HepG2 (cell line): ENCODE results near the gene PODN. TPM values are rescaled to one million over a fixed set of nuclear protein-coding genes. Genes with fewer than 3 reads are reported as not detected.

Experiments
- ARID3A ChIP-seq: IDR thresholded peaks from 2 replicates; pipeline ENCODE4 v1.6.1; 2012; ENCODE audit warnings: low read depth, low read length, improper control_type of control experiment
- ATF7-NPFF ChIP-seq: sonication (generic); formaldehyde crosslinking; IDR thresholded peaks from 2 replicates; pipeline ENCODE4 v1.8.1; 2023; ENCODE audit warnings: mild to moderate bottlenecking, low read depth, missing genetic modification reagents, moderate library complexity
- ELF3 ChIP-seq: IDR thresholded peaks from 2 replicates; pipeline ENCODE4 v1.6.1; 2016; ENCODE audit warnings: missing genetic modification reagents, missing compliant biosample characterization
- HDAC2 ChIP-seq: sonication (generic); formaldehyde crosslinking; IDR thresholded peaks from 2 replicates; pipeline ENCODE4 v1.4.0; 2020; ENCODE audit warnings: missing genetic modification reagents
- HMGA1 ChIP-seq: sonication (generic); formaldehyde crosslinking; conservative IDR thresholded peaks from 2 replicates; pipeline ENCODE4 v1.4.0; 2020; ENCODE audit warnings: missing genetic modification reagents
- ISX ChIP-seq: sonication (generic); formaldehyde crosslinking; conservative IDR thresholded peaks from 2 replicates; pipeline ENCODE4 v1.5.0; 2020; ENCODE audit warnings: missing genetic modification reagents
- MIER3 ChIP-seq: IDR thresholded peaks from 2 replicates; pipeline ENCODE4 v1.6.1; 2016; ENCODE audit warnings: missing compliant biosample characterization, borderline replicate concordance
- MTA3 ChIP-seq: sonication (generic); formaldehyde crosslinking; IDR thresholded peaks from 2 replicates; pipeline ENCODE4 v1.4.0; 2020; ENCODE audit warnings: missing genetic modification reagents
- MXI1 ChIP-seq: IDR thresholded peaks from 3 replicates; pipeline ENCODE4 v1.6.1; 2012; ENCODE audit warnings: low read depth, low read length, inconsistent platforms, borderline replicate concordance
- NFE2L1 ChIP-seq: sonication (generic); formaldehyde crosslinking; IDR thresholded peaks from 2 replicates; pipeline ENCODE4 v1.4.0; 2020; ENCODE audit warnings: missing genetic modification reagents, mild to moderate bottlenecking, borderline replicate concordance
- RARA ChIP-seq: IDR thresholded peaks from 2 replicates; pipeline ENCODE4 v1.6.1; 2016; ENCODE audit warnings: missing genetic modification reagents, missing compliant biosample characterization
- RFX1 ChIP-seq: fragments of 450-650 bp; IDR thresholded peaks from 2 replicates; pipeline ENCODE4 v1.6.1; 2017
- RXRB ChIP-seq: IDR thresholded peaks from 2 replicates; pipeline ENCODE4 v1.6.1; 2016; ENCODE audit warnings: borderline replicate concordance, missing genetic modification reagents, missing compliant biosample characterization
- SCMH1 ChIP-seq: sonication (generic); formaldehyde crosslinking; IDR thresholded peaks from 2 replicates; pipeline ENCODE4 v1.9.0; 2021; ENCODE audit warnings: missing genetic modification reagents, mild to moderate bottlenecking, borderline replicate concordance
- SMARCE1 ChIP-seq: fragments of 450-650 bp; IDR thresholded peaks from 2 replicates; pipeline ENCODE4 v1.6.1; 2017; ENCODE audit warnings: borderline replicate concordance
- TBP ChIP-seq: sonication (generic); formaldehyde crosslinking; IDR thresholded peaks from 2 replicates; pipeline ENCODE4 v1.5.0; 2020; ENCODE audit warnings: missing genetic modification reagents
- ZBTB7A ChIP-seq: sonication (generic); formaldehyde crosslinking; IDR thresholded peaks from 2 replicates; pipeline ENCODE4 v1.8.0; 2022; ENCODE audit warnings: mild to moderate bottlenecking, missing genetic modification reagents
- polyA plus RNA-seq, 8 experiments: library from polyadenylated mRNA; depleted of rRNA in 3 of 8; stranded (reverse) in 7 of 8; unstranded in 1 of 8; fragments of >200 nt; fragmentation: Illumina TruSeq in 4 of 8; extraction: Trizol in 4 of 8; gene quantifications; 2 replicates each; pipeline versions ENCODE4 v1.2.1 to v1.2.3, GENCODE V29; 2011 to 2016; ENCODE audit warnings: low read depth in 4 of 8, missing spikeins in 1 of 8, mixed read lengths in 1 of 8; ENCODE audit not compliant: insufficient read depth in 1 of 8
- total RNA-seq, 5 experiments: library from RNA; depleted of rRNA; stranded (reverse); fragments of >200 nt; fragmentation: Illumina TruSeq; extraction: Trizol; gene quantifications; 2 replicates each; pipeline ENCODE4 v1.2.3, GENCODE V29; 2016; ENCODE audit warnings: low read depth in 1 of 5
- TF ChIP-seq, protein P1 (sequence below): sonication (generic); formaldehyde crosslinking; IDR thresholded peaks from 2 replicates; pipeline ENCODE4 v1.9.0; 2021; ENCODE audit warnings: missing genetic modification reagents, mild to moderate bottlenecking, borderline replicate concordance
- TF ChIP-seq, protein P2 (sequence below): sonication (generic); formaldehyde crosslinking; conservative IDR thresholded peaks from 2 replicates; pipeline ENCODE4 v1.4.0; 2020; ENCODE audit warnings: missing genetic modification reagents
- TF ChIP-seq, protein P3 (sequence below): IDR thresholded peaks from 2 replicates; pipeline ENCODE4 v1.6.1; 2012; ENCODE audit warnings: low read length, improper control_type of control experiment

The PODN gene
- total and polyA plus RNA-seq, 2 of the 13 experiments (the other 11 are each of a cell fraction or from before 2014, with no cell fraction given): 0.13 TPM; not detected in 1

DNA sequence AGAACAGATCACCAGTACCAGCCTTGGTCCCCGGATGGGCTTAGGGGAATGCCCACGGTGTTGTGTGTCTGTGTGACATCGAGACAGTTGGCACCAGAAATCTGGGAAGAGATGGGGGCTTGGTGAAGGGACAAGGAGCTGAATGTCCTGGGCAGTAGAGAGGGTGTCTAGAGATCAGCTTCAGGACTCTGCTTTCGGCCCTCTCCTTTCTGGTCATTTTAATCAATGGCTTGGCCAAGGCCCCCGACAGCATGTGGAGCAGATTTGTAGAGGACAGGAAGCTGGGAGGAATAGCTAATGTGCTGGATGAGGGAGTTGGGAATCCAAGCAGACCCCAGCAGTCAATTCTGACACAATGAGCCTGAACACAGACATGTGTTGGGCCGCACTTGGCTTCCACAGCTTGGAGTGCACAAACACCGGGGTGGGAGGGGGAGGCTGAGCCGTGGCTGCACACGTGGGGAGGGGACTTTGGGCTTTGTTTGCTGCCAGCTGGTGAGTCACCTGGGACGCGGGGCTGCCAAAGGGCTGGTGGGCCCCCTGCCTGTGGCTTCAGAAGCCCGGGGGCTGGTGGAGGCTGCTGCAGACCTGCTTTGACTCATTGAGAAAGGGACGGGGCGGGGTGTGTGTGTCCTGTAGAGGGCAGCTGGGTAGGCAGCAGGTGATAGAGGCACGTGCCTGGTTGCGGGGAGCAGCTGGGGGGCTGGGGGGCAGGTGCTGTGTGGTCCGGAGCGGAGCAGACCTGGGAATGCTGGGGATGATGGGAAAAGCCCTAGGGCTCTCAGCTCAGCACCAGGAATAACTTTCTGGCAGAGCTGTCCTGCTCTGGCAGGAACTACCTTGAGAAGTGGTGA is 59.5 kb downstream of the PODN start (continued):
- TF ChIP-seq RXRB (CRISPR knock-in tag): peak; percentile 81
- no peak for TF ChIP-seq TBP (CRISPR knock-in tag)
- no peak for TF ChIP-seq RFX1
- no peak for TF ChIP-seq MTA3 (CRISPR knock-in tag)
- TF ChIP-seq, protein P1, sequence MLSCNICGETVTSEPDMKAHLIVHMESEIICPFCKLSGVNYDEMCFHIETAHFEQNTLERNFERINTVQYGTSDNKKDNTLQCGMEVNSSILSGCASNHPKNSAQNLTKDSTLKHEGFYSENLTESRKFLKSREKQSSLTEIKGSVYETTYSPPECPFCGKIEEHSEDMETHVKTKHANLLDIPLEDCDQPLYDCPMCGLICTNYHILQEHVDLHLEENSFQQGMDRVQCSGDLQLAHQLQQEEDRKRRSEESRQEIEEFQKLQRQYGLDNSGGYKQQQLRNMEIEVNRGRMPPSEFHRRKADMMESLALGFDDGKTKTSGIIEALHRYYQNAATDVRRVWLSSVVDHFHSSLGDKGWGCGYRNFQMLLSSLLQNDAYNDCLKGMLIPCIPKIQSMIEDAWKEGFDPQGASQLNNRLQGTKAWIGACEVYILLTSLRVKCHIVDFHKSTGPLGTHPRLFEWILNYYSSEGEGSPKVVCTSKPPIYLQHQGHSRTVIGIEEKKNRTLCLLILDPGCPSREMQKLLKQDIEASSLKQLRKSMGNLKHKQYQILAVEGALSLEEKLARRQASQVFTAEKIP (CRISPR knock-in tag): no peak
- peak; percentile 99 for TF ChIP-seq ZBTB7A (CRISPR knock-in tag)
- no peak for TF ChIP-seq ATF7-NPFF (CRISPR knock-in tag)
- TF ChIP-seq RARA: peak; percentile 81
- TF ChIP-seq, protein P2, sequence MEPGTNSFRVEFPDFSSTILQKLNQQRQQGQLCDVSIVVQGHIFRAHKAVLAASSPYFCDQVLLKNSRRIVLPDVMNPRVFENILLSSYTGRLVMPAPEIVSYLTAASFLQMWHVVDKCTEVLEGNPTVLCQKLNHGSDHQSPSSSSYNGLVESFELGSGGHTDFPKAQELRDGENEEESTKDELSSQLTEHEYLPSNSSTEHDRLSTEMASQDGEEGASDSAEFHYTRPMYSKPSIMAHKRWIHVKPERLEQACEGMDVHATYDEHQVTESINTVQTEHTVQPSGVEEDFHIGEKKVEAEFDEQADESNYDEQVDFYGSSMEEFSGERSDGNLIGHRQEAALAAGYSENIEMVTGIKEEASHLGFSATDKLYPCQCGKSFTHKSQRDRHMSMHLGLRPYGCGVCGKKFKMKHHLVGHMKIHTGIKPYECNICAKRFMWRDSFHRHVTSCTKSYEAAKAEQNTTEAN (CRISPR knock-in tag): peak; percentile 83
- no peak for TF ChIP-seq SMARCE1
- TF ChIP-seq HDAC2 (CRISPR knock-in tag): peak; percentile 84
- no peak for TF ChIP-seq NFE2L1 (CRISPR knock-in tag)
- no peak for TF ChIP-seq HMGA1 (CRISPR knock-in tag)
- TF ChIP-seq MIER3 (CRISPR knock-in tag): peak; percentile 82
- TF ChIP-seq, protein P3, sequence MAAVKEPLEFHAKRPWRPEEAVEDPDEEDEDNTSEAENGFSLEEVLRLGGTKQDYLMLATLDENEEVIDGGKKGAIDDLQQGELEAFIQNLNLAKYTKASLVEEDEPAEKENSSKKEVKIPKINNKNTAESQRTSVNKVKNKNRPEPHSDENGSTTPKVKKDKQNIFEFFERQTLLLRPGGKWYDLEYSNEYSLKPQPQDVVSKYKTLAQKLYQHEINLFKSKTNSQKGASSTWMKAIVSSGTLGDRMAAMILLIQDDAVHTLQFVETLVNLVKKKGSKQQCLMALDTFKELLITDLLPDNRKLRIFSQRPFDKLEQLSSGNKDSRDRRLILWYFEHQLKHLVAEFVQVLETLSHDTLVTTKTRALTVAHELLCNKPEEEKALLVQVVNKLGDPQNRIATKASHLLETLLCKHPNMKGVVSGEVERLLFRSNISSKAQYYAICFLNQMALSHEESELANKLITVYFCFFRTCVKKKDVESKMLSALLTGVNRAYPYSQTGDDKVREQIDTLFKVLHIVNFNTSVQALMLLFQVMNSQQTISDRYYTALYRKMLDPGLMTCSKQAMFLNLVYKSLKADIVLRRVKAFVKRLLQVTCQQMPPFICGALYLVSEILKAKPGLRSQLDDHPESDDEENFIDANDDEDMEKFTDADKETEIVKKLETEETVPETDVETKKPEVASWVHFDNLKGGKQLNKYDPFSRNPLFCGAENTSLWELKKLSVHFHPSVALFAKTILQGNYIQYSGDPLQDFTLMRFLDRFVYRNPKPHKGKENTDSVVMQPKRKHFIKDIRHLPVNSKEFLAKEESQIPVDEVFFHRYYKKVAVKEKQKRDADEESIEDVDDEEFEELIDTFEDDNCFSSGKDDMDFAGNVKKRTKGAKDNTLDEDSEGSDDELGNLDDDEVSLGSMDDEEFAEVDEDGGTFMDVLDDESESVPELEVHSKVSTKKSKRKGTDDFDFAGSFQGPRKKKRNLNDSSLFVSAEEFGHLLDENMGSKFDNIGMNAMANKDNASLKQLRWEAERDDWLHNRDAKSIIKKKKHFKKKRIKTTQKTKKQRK: no peak
- TF ChIP-seq ELF3: 0 out of 2 replicates have a peak, but pooled peaks have one; percentile 45
- TF ChIP-seq SCMH1 (CRISPR knock-in tag): no peak
- TF ChIP-seq ARID3A: no peak
- TF ChIP-seq MXI1: peak; percentile 97; the same call in 2 of the 3 replicates
- TF ChIP-seq ISX (CRISPR knock-in tag): no peak
